Neural crest cell (in vitro differentiated cells): ENCODE results near the gene HOGA1. TPM values are rescaled to one million over a fixed set of nuclear protein-coding genes. Genes with fewer than 3 reads are reported as not detected.
"Not testable (repeated sequence)": the region's sequence is repeated elsewhere in the genome, so short reads cannot be mapped to it uniquely, and the experiment has no call there.

Experiments used
- DNase-seq: peaks from one replicate; pipeline ENCODE4 v3.0.0; 2021; ENCODE audit warnings: low read depth, mixed read lengths, low spot score
- H3K27ac Mint-ChIP-seq: one replicate; pipeline ENCODE4 v1.8.0; 2021; ENCODE audit warnings: mild to moderate bottlenecking, mixed read lengths; ENCODE audit not compliant: unreplicated experiment
- H3K27me3 Mint-ChIP-seq: 2 replicates; pipeline ENCODE4 v1.8.0; 2021; ENCODE audit warnings: low read depth, mild to moderate bottlenecking, mixed read lengths
- H3K36me3 Mint-ChIP-seq: 2 replicates; pipeline ENCODE4 v1.8.0; 2021; ENCODE audit warnings: low read depth, mild to moderate bottlenecking, mixed read lengths
- H3K4me1 Mint-ChIP-seq: 2 replicates; pipeline ENCODE4 v1.8.0; 2021; ENCODE audit warnings: mixed read lengths
- H3K4me3 Mint-ChIP-seq: one replicate; pipeline ENCODE4 v1.8.0; 2021; ENCODE audit warnings: mild to moderate bottlenecking, mixed read lengths
- H3K9me3 Mint-ChIP-seq: 2 replicates; pipeline ENCODE4 v1.8.0; 2021; ENCODE audit warnings: mixed read lengths
- total RNA-seq: library from RNA; stranded (reverse); gene quantifications from 2 replicates; pipeline ENCODE4 v1.2.1, GENCODE V29; 2021
- TF ChIP-seq, protein P1 (sequence below): fragments of 200-600 bp; sonication (generic); conservative IDR thresholded peaks from 2 replicates; pipeline ENCODE4 v1.5.0; 2021; ENCODE audit warnings: antibody characterized with exemption, mild to moderate bottlenecking

The HOGA1 gene
- total RNA-seq, 1 donor from 2014 or later: 0.23 TPM

DNA sequence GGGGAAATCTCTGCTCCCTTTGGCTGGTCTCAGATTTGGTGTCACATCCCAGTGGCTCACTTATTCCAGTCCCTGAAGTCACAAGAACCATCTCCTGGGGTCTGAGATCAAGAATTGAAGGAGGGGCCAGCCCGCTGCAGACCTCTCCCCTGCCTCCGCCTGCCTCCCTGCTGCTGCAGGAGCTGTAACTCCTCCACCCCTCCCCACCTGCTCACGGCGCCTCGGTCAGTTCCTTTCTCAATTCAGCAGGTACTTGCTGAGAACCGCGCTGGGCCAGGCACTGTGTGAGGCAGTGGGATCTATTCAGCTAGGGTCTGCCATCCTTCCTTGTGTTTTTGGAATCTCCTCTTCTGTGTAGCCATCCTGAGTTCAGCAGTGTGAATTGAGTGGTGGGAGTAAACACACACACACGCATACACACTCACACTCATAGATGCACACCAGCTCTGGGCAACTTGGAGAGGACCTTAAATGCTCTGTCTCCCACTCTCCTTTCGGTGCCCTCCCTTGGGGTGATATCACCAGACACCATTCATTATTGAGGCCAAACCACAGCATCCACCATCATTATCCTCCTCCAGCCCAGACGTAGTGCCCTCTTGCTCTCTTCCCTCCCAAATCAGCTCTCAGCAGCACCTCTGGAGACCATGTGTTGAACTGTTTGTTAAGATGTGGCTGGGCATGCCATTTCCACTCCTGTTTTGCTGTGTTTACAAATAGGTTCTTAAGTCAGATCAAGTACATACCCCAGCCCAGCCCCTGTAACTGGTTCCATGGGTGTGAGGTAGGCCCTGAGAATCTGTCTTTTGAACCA, 33.6 kb upstream of the HOGA1 start:
- Mint-ChIP-seq H3K4me3 (no peak overlapping the region), H3K27ac (peak overlapping the region; percentile 79), H3K27me3 (no peaks in the 10 kb centered on the region), H3K36me3 (peaks cover 2% of the 10 kb centered on the region), H3K4me1 (peaks cover 46% of the 10 kb centered on the region), H3K9me3 (peaks cover 3% of the 10 kb centered on the region)
- DNase-seq: no peak
- TF ChIP-seq, protein P1, sequence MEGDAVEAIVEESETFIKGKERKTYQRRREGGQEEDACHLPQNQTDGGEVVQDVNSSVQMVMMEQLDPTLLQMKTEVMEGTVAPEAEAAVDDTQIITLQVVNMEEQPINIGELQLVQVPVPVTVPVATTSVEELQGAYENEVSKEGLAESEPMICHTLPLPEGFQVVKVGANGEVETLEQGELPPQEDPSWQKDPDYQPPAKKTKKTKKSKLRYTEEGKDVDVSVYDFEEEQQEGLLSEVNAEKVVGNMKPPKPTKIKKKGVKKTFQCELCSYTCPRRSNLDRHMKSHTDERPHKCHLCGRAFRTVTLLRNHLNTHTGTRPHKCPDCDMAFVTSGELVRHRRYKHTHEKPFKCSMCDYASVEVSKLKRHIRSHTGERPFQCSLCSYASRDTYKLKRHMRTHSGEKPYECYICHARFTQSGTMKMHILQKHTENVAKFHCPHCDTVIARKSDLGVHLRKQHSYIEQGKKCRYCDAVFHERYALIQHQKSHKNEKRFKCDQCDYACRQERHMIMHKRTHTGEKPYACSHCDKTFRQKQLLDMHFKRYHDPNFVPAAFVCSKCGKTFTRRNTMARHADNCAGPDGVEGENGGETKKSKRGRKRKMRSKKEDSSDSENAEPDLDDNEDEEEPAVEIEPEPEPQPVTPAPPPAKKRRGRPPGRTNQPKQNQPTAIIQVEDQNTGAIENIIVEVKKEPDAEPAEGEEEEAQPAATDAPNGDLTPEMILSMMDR: no peak

DNA sequence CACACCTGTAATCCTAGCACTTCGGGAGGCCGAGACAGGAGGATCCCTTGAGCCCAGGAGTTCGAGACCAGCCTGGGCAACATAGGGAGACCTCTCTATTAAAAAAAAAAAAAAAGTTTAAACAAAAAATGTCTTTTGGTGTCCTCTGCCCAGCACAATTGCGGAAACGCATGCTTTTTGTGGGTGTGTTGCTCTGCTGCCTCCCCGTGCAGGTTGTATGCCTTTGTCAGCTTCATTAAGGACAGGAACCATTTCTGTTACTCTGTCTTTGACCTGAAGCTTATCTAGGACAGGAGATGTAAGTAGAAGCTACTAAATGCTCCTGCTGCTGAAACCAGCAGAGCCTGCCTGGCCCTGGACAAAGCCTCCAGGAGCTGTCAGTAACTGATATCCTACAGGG, 32.9 kb upstream of the HOGA1 start:
- H3K27me3 Mint-ChIP-seq: no peaks in the 10 kb centered on the region
- H3K27ac Mint-ChIP-seq: no peak overlapping the region
- no peak for DNase-seq
- peaks cover 46% of the 10 kb centered on the region for H3K4me1 Mint-ChIP-seq
- H3K36me3 Mint-ChIP-seq: peaks cover 6% of the 10 kb centered on the region
- TF ChIP-seq, protein P1: no peak
- H3K9me3 Mint-ChIP-seq: peaks cover 5% of the 10 kb centered on the region
- no peak overlapping the region for H3K4me3 Mint-ChIP-seq

DNA sequence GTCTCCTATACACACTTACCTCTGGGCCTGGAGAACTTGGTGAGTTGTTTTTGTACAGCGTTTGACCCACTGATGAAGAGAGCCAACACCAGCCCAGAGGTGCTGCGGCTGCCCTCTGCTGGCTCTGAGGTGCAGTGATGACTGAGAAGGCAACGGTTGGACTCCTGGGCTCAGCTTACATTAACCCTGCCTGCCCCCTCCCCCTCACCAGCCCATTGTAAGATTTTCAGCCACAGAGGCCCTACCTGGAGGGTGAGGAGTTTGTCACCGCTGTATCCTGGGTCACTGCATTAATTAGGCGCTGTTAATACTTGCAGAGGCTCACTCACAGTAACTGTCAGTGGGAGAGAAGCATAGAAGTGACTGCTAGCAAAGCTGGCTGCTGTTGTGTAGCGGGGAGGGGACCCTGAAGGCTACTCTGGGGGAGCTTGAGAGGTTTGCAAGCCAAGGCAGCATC, 30.6 kb upstream of the HOGA1 start:
- TF ChIP-seq, protein P1: peak; percentile 84
- H3K4me3 Mint-ChIP-seq: no peak overlapping the region

DNA sequence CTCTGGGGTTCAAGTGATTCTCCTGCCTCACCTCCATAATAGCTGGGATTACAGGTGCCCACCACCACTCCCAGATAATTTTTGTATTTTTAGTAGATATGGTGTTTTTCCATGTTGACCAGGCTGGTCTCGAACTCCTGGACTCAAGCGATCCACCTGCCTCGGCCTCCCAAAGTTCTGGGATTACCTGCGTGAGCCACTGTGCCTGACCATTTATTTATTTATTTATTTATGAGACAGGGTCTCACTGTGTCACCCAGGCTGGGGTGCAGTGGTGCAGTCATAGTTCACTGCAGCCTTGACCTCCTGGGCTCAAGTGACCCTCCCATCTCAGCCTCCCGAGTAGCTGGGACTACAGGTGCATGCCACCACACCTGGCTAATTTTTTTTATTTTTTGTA, 29.9 kb upstream of the HOGA1 start:
- not testable (repeated sequence) for DNase-seq, H3K36me3 Mint-ChIP-seq, H3K27ac Mint-ChIP-seq, H3K9me3 Mint-ChIP-seq, H3K4me3 Mint-ChIP-seq, H3K27me3 Mint-ChIP-seq
- H3K4me1 Mint-ChIP-seq: peaks cover 24% of the 10 kb centered on the region

More for the DNA sequence above, 30.6 kb upstream of the HOGA1 start:
- Mint-ChIP-seq H3K27me3 (no peaks in the 10 kb centered on the region), H3K4me1 (peaks cover 29% of the 10 kb centered on the region), H3K36me3 (peaks cover 6% of the 10 kb centered on the region), H3K9me3 (peaks cover 5% of the 10 kb centered on the region), H3K27ac (no peak overlapping the region)
- DNase-seq: peak; percentile 56

DNA sequence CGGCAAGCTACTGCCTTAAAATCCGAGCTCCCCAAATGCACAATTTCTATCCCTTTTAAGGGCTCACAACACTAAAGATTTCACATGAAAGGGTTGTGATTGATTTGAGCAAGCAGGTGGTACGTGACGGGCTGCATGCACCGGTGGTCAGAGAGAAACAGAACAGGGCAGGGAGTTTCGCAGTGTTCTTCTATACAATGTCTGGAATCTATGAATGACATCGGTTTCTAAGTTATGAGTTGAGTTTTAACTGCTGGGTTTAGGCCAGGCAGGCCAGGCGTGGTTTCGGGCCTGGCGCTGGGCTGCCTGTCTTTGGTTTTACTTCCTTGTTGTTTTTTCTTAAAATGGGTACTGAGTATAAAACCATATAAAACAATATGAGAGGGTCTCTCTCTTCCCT, 28.6 kb upstream of the HOGA1 start:
- H3K27ac Mint-ChIP-seq, H3K4me3 Mint-ChIP-seq, H3K36me3 Mint-ChIP-seq, H3K9me3 Mint-ChIP-seq, DNase-seq, H3K27me3 Mint-ChIP-seq: not testable (repeated sequence)
- H3K4me1 Mint-ChIP-seq: peaks cover 12% of the 10 kb centered on the region

DNA sequence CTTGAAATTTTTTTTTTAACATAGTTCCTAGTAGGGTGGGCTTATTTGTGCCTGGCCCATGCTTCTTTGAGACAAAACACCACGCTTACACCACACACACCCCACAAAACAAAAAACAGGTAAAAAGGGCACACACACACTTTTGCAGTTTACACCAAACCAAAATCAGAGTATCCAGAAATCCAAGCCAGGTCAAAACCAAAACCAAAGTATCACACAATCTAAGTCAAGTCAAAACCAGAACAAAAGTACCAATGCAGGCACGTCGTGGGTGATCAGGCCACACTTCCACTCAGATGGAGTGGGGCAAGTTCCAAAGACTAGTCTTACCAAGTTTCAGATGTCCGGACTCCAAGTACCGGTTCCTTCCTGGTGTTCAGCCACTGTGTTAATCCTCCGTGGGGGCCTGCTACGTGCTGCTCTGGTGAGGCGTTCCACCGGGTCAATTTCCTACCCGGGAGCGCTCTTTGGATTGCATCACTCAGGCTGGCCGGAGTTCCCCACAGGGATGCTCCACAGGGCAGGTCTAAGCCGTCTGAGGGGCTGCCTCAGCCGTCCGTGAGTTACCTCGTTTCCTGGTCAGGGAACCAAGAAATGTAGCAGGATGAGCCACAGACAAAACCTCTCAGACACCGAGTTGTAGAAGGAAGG, 23.3 kb upstream of the HOGA1 start:
- not testable (repeated sequence) for H3K27me3 Mint-ChIP-seq, DNase-seq, H3K4me1 Mint-ChIP-seq, H3K27ac Mint-ChIP-seq, H3K36me3 Mint-ChIP-seq, H3K4me3 Mint-ChIP-seq, H3K9me3 Mint-ChIP-seq

DNA sequence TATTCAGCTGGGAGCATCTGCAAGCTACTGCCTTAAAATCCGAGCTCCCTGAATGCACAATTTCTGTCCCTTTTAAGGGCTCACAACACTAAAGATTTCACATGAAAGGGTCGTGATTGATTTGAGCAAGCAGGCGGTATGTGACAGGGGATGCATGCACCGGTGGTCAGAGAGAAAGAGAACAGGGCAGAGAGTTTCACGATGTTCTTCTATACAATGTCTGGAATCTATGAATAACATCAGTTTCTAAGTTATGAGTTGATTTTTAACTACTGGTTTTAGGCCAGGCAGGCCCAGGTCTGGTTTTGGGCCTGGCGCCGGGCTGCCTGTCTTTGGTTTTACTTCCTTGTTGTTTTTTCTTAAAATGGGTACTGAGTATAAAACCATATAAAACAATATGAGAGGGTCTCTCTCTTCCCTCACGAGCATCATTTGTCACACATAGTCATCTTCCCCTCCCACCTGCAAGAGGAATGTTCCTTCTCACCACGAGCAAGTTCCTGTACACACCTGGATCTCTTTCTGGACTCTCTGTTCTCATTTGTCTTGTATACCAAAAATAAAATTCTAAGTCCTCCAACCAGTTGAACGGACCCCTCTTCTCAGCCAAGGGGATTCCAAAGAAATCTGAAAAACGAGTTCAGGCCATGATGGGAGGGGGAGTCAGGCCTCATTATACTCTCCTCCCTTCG, 22.7 kb upstream of the HOGA1 start:
- H3K27me3 Mint-ChIP-seq, H3K4me1 Mint-ChIP-seq: not testable (repeated sequence)
- H3K27ac Mint-ChIP-seq: peak overlapping the region; percentile 36

DNA sequence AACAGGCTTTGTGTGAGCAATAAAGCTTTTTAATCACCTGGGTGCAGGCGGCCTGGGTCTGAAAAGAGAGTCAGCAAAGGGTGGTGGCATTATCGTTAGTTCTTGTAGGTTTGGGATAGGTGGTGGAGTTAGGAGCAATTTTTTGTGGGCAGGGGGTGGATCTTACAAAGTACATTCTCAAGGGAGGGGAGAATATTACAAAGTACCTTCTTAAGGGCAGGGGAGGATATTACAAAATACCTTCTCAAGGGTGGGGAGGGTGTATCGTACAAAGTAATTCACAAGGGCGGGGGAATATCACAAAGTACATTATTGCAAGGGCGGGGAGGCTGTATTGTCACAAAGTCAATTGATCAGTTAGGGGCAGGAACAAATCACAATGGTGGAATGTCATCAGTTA, 21.9 kb upstream of the HOGA1 start:
- not testable (repeated sequence) for H3K27ac Mint-ChIP-seq, H3K27me3 Mint-ChIP-seq, H3K9me3 Mint-ChIP-seq, H3K36me3 Mint-ChIP-seq, H3K4me3 Mint-ChIP-seq, H3K4me1 Mint-ChIP-seq, DNase-seq

More for the DNA sequence above, 22.7 kb upstream of the HOGA1 start:
- H3K36me3 Mint-ChIP-seq, H3K4me3 Mint-ChIP-seq, DNase-seq, H3K9me3 Mint-ChIP-seq: not testable (repeated sequence)
